Panc1 (cell line): Measurements from ENCODE around the gene MAGI1. TPM values are rescaled to one million over a fixed set of nuclear protein-coding genes. Genes with fewer than 3 reads are reported as not detected.

Source experiments
- ATAC-seq: fragments of 200-7000 bp; cut with Tn5 transposase; 2 replicates; pipeline ENCODE4 v1.9.1; 2020; ENCODE audit warnings: mild to moderate bottlenecking, moderate library complexity
- BruUV-seq: library from RNA; stranded (reverse); fragments of 400-500 nt; replicated peaks from 2 replicates; lab custom pipeline; 2021; lab: Mats Ljungman, UMichigan
- CTCF ChIA-PET: fragments of 300-600 bp; sonication (Branson Sonifier 250); formaldehyde crosslinking; loops from one replicate; lab custom pipeline; 2022; ENCODE audit warnings: antibody characterized with exemption; lab: Charles Lee
- POLR2A ChIA-PET: fragments of 300-600 bp; sonication (Branson Sonifier 250); formaldehyde crosslinking; loops from one replicate; lab custom pipeline; 2022; ENCODE audit warnings: antibody characterized with exemption; lab: Charles Lee
- DNase-seq: peaks from one replicate; pipeline ENCODE4 v3.0.0-alpha.2; 2010; ENCODE audit warnings: low read depth, low spot score
- H3K27ac ChIP-seq: 2 replicates; pipeline ENCODE4 v1.5.1; 2011; ENCODE audit warnings: mild to moderate bottlenecking, low read length, inconsistent platforms
- H3K27me3 ChIP-seq: fragments of 200-500 bp; sonication (Bioruptor generic); 2 replicates; pipeline ENCODE4 v1.6.0; 2014; ENCODE audit warnings: low read length, inconsistent platforms; ENCODE audit not compliant: control insufficient read depth, insufficient read depth
- H3K36me3 ChIP-seq: fragments of 200-500 bp; sonication (Bioruptor generic); 2 replicates; pipeline ENCODE4 v1.5.1; 2014; ENCODE audit warnings: inconsistent platforms, mild to moderate bottlenecking, low read length, moderate library complexity; ENCODE audit not compliant: control insufficient read depth, insufficient read depth
- H3K4me1 ChIP-seq: 2 replicates; pipeline ENCODE4 v1.5.1; 2011; ENCODE audit warnings: inconsistent platforms, mild to moderate bottlenecking, low read length, moderate library complexity; ENCODE audit not compliant: control insufficient read depth, insufficient read depth
- H3K4me3 ChIP-seq, 2 experiments: 2 replicates each; pipeline ENCODE4 v1.5.1; 2011 to 2012; ENCODE audit warnings: low read depth in 2 of 2, low read length in 2 of 2, mild to moderate bottlenecking in 2 of 2, inconsistent platforms in 1 of 2, moderate library complexity in 1 of 2
- H3K9me3 ChIP-seq: fragments of 200-500 bp; sonication (Bioruptor generic); 2 replicates; pipeline ENCODE4 v1.5.1; 2014; ENCODE audit warnings: low read depth, mild to moderate bottlenecking, inconsistent platforms, low read length, moderate library complexity; ENCODE audit not compliant: control insufficient read depth, insufficient read depth
- CTCF ChIP-seq: fragments of 450-650 bp; IDR thresholded peaks from 2 replicates; pipeline ENCODE4 v1.5.1; 2017; ENCODE audit warnings: mild to moderate bottlenecking
- POLR2AphosphoS5 ChIP-seq: IDR thresholded peaks from 2 replicates; pipeline ENCODE4 v1.6.1; 2012; ENCODE audit warnings: mild to moderate bottlenecking, low read depth, low read length, moderate library complexity
- REST ChIP-seq, 2 experiments: IDR thresholded peaks; 2 replicates each; pipeline ENCODE4 v1.6.1; 2011 to 2012; ENCODE audit warnings: low read depth in 2 of 2, control low read depth in 1 of 2, low read length in 1 of 2, mild to moderate bottlenecking in 1 of 2, moderate library complexity in 1 of 2; ENCODE audit not compliant: insufficient read depth in 1 of 2
- SIN3A ChIP-seq: IDR thresholded peaks from 2 replicates; pipeline ENCODE4 v1.6.1; 2012; ENCODE audit warnings: low read depth, mild to moderate bottlenecking, low read length, moderate library complexity, borderline replicate concordance; ENCODE audit not compliant: insufficient read depth
- TCF7L2 ChIP-seq: IDR thresholded peaks from 2 replicates; pipeline ENCODE4 v1.6.1; 2011; ENCODE audit warnings: mild to moderate bottlenecking, low read depth, low read length, inconsistent platforms
- in situ Hi-C: cut with HindIII; loops from 2 replicates; pipeline ENCODE4 v1.10.0; 2016; ENCODE audit warnings: low sequenced_read_pairs, low pct_unique_long_range_greater_than_20kb
- intact Hi-C: fragments of 100-400 bp; cut with micrococcal nuclease; formaldehyde crosslinking; loops from one replicate; pipeline ENCODE4 v1.10.0; 2022; ENCODE audit not compliant: unreplicated experiment
- total RNA-seq: library from RNA; stranded (reverse); gene quantifications from one replicate; pipeline ENCODE4 v1.2.1, GENCODE V29; 2021; ENCODE audit not compliant: unreplicated experiment

The MAGI1 gene
- total RNA-seq, 1 experiment from 2014 or later: 9.5 TPM

- CTCF ChIA-PET: no interaction called here
- POLR2A ChIA-PET: no interaction called here
- Histone ChIP-seq H3K27me3 (no peaks in the 10 kb centered on the region), H3K9me3 (no peaks in the 10 kb centered on the region), H3K36me3 (no peaks in the 10 kb centered on the region), H3K4me3 (no peak overlapping the region), H3K27ac (no peak overlapping the region), H3K4me1 (no peaks in the 10 kb centered on the region)
- in situ Hi-C loops: no loop called here
- BruUV-seq: no TSS peak
- ATAC-seq: no peak
- intact Hi-C loops: no loop called here
- no peak for TF ChIP-seq CTCF
- no peak for TF ChIP-seq REST (IDR thresholded peaks at IDR 0.05; ENCODE audit: insufficient read depth in 1 of 2, low read depth in 2 of 2, low read length in 1 of 2)
- TF ChIP-seq POLR2AphosphoS5: no peak
- DNase-seq: no peak
These were observed 331.7 kb downstream of the MAGI1 start for GRCh38 chr3:65706776-65707568.

GRCh38 chr3:65706301-65706700, 332.4 kb downstream of the MAGI1 start:
- no peak overlapping the region for H3K4me3 ChIP-seq
- in situ Hi-C loops (no loop called here), intact Hi-C loops (no loop called here)
- H3K9me3 ChIP-seq: no peaks in the 10 kb centered on the region
- no peak overlapping the region for H3K27ac ChIP-seq
- ATAC-seq (no peak), DNase-seq (no peak)
- ChIA-PET POLR2A (no interaction called here), CTCF (no interaction called here)
- H3K36me3 ChIP-seq: no peaks in the 10 kb centered on the region
- no peaks in the 10 kb centered on the region for H3K4me1 ChIP-seq
- TF ChIP-seq POLR2AphosphoS5 (no peak), TCF7L2 (no peak), SIN3A (no peak), CTCF (no peak), REST (IDR thresholded peaks at IDR 0.05; ENCODE audit: insufficient read depth in 1 of 2, low read depth in 2 of 2, low read length in 1 of 2) (no peak)
- BruUV-seq: no TSS peak
- H3K27me3 ChIP-seq: no peaks in the 10 kb centered on the region
